ENCODE data around the gene DCDC2B.
A peak's percentile ranks its signal among the peaks of the same experiment; 100 is the strongest.
"Not testable (repeated sequence)": the region's sequence is repeated elsewhere in the genome, so short reads cannot be mapped to it uniquely, and the experiment has no call there.

Gene DCDC2B

DNA sequence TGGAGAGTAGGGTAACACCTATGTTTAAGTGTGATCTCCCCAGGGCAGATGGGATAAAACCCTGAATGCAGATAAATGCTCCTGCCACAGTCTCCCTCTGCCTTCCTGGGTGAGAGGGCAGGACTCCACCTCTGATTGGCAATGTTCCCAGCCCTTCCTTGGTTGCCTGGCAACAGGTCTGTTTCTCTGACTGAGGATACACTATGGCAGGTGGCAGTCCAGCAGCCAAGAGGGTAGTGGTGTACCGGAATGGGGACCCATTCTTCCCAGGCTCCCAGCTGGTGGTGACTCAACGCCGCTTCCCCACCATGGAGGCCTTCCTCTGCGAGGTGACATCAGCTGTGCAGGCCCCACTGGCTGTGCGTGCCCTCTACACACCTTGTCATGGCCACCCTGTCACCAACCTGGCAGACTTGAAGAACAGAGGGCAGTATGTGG lies at the start of gene DCDC2B:
Gene DCDC2B, plus strand, starts transcription at position 199 of the 438 bp plus-strand sequence. Its CDS starts 5 bp downstream, at position 204.
- H3K9me3 ChIP-seq (ENCODE audit: control insufficient read depth in 1 of 2, low read length in 2 of 2), result no peaks in the 10 kb centered on the region
- no peak within 1 kb of the TSS for H3K27ac ChIP-seq (ENCODE audit: low read depth, low read length)
- H3K9ac ChIP-seq (ENCODE audit: low read depth in 1 of 2, low read length in 2 of 2), result no peak within 1 kb of the TSS
- H3K27me3 ChIP-seq (ENCODE audit: control insufficient read depth in 1 of 2, insufficient read depth in 2 of 2, low read length in 2 of 2), result no peaks in the 10 kb centered on the region
- H3K36me3 ChIP-seq (ENCODE audit: control insufficient read depth in 1 of 2, insufficient read depth in 2 of 2, low read length in 2 of 2), result peaks cover 0 to 4% of the 10 kb centered on the region in 2 donors
- H3K4me1 ChIP-seq (ENCODE audit: control insufficient read depth in 1 of 2, insufficient read depth in 2 of 2, low read length in 2 of 2), result peaks cover 24 to 28% of the 10 kb centered on the region in 2 donors
- H3K4me3 ChIP-seq (ENCODE audit: low read depth in 1 of 2, low read length in 2 of 2), result peak within 1 kb of the TSS in 1 of 2 donors; percentile 18

- Histone ChIP-seq H3K9ac (ENCODE audit: low read depth in 1 of 2, low read length in 2 of 2) (no peak overlapping the region), H3K27ac (ENCODE audit: low read depth, low read length) (no peak overlapping the region), H3K36me3 (ENCODE audit: control insufficient read depth in 1 of 2, insufficient read depth in 2 of 2, low read length in 2 of 2) (peaks cover 48 to 86% of the 10 kb centered on the region in 2 donors), H3K4me1 (ENCODE audit: control insufficient read depth in 1 of 2, insufficient read depth in 2 of 2, low read length in 2 of 2) (no peaks in the 10 kb centered on the region), H3K9me3 (ENCODE audit: control insufficient read depth in 1 of 2, low read length in 2 of 2) (no peaks in the 10 kb centered on the region), H3K27me3 (ENCODE audit: control insufficient read depth in 1 of 2, insufficient read depth in 2 of 2, low read length in 2 of 2) (no peaks in the 10 kb centered on the region), H3K4me3 (ENCODE audit: low read depth in 1 of 2, low read length in 2 of 2) (no peak overlapping the region)
These were observed 49.7 kb upstream of the DCDC2B start for GRCh38 chr1:32159189-32159588.

- no peaks in the 10 kb centered on the region for H3K4me1 ChIP-seq (ENCODE audit: control insufficient read depth in 1 of 2, insufficient read depth in 2 of 2, low read length in 2 of 2)
- H3K9ac ChIP-seq (ENCODE audit: low read depth in 1 of 2, low read length in 2 of 2), result no peak overlapping the region
- H3K4me3 ChIP-seq (ENCODE audit: low read depth in 1 of 2, low read length in 2 of 2), result no peak overlapping the region
- no peaks in the 10 kb centered on the region for H3K27me3 ChIP-seq (ENCODE audit: control insufficient read depth in 1 of 2, insufficient read depth in 2 of 2, low read length in 2 of 2)
- H3K27ac ChIP-seq (ENCODE audit: low read depth, low read length), result no peak overlapping the region
- no peaks in the 10 kb centered on the region for H3K9me3 ChIP-seq (ENCODE audit: control insufficient read depth in 1 of 2, low read length in 2 of 2)
- peaks cover 44 to 81% of the 10 kb centered on the region in 2 donors for H3K36me3 ChIP-seq (ENCODE audit: control insufficient read depth in 1 of 2, insufficient read depth in 2 of 2, low read length in 2 of 2)
These were observed 45.5 kb upstream of the DCDC2B start for GRCh38 chr1:32163405-32163804.

DNA sequence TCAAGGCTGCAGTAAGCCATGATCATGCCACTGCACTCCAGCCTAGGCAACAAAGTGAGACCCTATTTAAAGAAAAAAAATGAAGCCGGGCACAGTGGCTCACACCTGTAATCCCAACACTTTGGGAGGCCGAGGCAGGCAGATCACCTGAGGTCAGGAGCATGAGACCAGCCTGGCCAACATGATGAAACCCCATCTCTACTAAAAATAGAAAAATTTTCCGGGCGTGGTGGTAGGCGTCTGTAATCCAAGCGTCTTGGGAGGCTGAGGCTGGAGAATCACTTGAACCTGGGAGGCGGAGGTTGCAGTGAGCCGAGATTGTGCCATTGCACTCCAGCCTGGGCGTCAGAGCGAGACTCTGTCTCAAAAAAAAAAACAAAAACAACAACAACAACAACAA lies 43.3 kb upstream of the DCDC2B start:
- H3K27me3 ChIP-seq (ENCODE audit: control insufficient read depth in 1 of 2, insufficient read depth in 2 of 2, low read length in 2 of 2); H3K27ac ChIP-seq (ENCODE audit: low read depth, low read length); H3K9ac ChIP-seq (ENCODE audit: low read depth in 1 of 2, low read length in 2 of 2); H3K4me1 ChIP-seq (ENCODE audit: control insufficient read depth in 1 of 2, insufficient read depth in 2 of 2, low read length in 2 of 2); H3K4me3 ChIP-seq (ENCODE audit: low read depth in 1 of 2, low read length in 2 of 2); H3K9me3 ChIP-seq (ENCODE audit: control insufficient read depth in 1 of 2, low read length in 2 of 2): not testable (repeated sequence)
- H3K36me3 ChIP-seq (ENCODE audit: control insufficient read depth in 1 of 2, insufficient read depth in 2 of 2, low read length in 2 of 2), result peaks cover 52 to 81% of the 10 kb centered on the region in 2 donors

DNA sequence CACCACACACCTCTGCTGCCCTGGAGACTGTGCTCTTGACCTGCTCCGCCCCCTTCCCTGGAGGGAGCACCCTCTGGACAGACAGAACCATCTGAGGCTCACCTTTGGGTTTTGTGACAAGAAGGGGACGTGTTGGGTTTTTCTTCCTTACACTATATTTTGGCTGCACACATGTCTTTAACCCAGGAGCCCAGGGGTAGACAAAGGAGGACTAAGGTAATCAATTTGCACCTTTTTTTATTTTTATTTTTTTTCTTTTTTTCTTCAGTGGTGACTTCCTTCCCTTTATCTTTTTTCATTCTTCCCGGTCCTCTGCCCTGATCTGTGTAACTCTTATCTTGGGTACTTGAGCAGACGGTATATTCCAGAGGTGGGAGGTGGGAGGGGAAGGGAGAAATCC lies 37.9 kb upstream of the DCDC2B start:
- no peak overlapping the region for H3K4me3 ChIP-seq (ENCODE audit: low read depth in 1 of 2, low read length in 2 of 2)
- no peak overlapping the region for H3K9ac ChIP-seq (ENCODE audit: low read depth in 1 of 2, low read length in 2 of 2)
- H3K4me1 ChIP-seq (ENCODE audit: control insufficient read depth in 1 of 2, insufficient read depth in 2 of 2, low read length in 2 of 2), result no peaks in the 10 kb centered on the region
- no peak overlapping the region for H3K27ac ChIP-seq (ENCODE audit: low read depth, low read length)
- no peaks in the 10 kb centered on the region for H3K27me3 ChIP-seq (ENCODE audit: control insufficient read depth in 1 of 2, insufficient read depth in 2 of 2, low read length in 2 of 2)
- H3K36me3 ChIP-seq (ENCODE audit: control insufficient read depth in 1 of 2, insufficient read depth in 2 of 2, low read length in 2 of 2), result peaks cover 38 to 59% of the 10 kb centered on the region in 2 donors
- no peaks in the 10 kb centered on the region for H3K9me3 ChIP-seq (ENCODE audit: control insufficient read depth in 1 of 2, low read length in 2 of 2)

DNA sequence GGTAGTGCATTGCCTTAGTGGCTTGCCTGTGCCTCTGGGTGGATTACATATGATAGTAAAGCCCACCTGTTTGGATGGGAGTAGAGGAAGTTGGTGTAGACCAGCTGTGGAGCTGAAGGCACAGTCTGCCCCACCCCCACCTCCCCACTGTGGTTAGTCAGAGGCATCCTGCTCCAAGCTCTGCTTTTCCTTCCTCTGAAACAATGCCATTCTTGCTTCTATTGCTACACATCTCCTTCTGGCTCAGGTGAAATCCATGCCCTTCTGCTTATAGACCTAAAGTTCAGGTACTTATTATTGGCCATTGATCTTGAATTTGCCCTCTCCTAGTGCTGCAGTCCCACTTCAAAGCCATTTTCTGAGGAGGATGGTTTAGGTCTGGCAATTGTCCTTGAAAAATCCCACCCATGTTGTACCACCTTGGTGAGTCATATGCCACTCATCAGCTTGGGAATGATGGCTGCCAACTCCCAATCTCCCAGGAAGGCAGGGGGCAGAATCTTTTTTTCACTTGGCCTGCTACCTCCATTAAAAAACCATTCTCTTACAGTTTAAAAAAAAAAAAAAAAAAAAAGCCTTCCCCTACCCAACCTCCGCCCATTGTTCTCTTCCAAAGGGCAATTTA lies 36.2 kb upstream of the DCDC2B start:
- Histone ChIP-seq H3K27me3 (ENCODE audit: control insufficient read depth in 1 of 2, insufficient read depth in 2 of 2, low read length in 2 of 2) (no peaks in the 10 kb centered on the region), H3K4me1 (ENCODE audit: control insufficient read depth in 1 of 2, insufficient read depth in 2 of 2, low read length in 2 of 2) (no peaks in the 10 kb centered on the region), H3K27ac (ENCODE audit: low read depth, low read length) (no peak overlapping the region), H3K4me3 (ENCODE audit: low read depth in 1 of 2, low read length in 2 of 2) (no peak overlapping the region), H3K9me3 (ENCODE audit: control insufficient read depth in 1 of 2, low read length in 2 of 2) (no peaks in the 10 kb centered on the region), H3K36me3 (ENCODE audit: control insufficient read depth in 1 of 2, insufficient read depth in 2 of 2, low read length in 2 of 2) (peaks cover 29 to 45% of the 10 kb centered on the region in 2 donors), H3K9ac (ENCODE audit: low read depth in 1 of 2, low read length in 2 of 2) (no peak overlapping the region)

DNA sequence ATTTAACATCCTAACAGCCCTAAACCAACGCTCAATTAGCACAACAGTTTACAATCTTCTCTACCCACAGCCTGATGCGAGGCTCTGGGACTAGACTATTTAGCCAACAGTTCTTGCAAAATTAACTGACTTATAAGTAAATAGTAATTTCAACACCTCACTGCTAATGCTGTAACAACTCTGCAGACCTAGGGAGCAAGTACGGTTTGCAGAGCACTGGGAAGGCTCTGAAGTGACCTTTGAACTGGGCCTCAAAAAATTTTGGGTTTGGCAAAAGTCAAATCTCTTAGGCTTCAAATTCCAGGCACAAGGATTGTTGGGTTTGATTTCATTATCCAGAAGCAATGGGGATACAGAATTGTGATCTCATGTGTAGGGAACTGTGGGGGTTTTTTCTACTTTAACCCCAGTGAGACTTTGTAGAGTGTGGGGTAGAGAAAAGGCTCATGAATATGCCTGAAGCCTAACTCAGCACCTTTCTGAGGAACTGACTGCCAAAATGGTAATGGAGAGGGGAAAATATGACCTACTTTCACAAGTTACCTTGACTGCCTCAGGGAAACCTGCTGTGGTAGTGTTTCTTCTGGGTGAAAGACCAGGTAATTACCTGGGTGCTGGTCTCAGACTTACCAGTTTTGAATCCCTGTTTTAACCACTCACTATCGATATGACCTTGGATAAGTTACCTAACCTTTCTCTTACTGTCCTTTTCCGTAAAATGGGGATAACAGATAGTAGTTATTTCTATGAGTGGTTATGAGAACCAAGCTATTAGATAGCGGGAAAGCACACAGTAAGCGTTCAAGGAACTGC lies 30.3 kb upstream of the DCDC2B start:
- H3K27me3 ChIP-seq (ENCODE audit: control insufficient read depth in 1 of 2, insufficient read depth in 2 of 2, low read length in 2 of 2), result no peaks in the 10 kb centered on the region
- peak overlapping the region; percentile 92 for H3K27ac ChIP-seq (ENCODE audit: low read depth, low read length)
- H3K9me3 ChIP-seq (ENCODE audit: control insufficient read depth in 1 of 2, low read length in 2 of 2), result no peaks in the 10 kb centered on the region
- peaks cover 0 to 5% of the 10 kb centered on the region in 2 donors for H3K36me3 ChIP-seq (ENCODE audit: control insufficient read depth in 1 of 2, insufficient read depth in 2 of 2, low read length in 2 of 2)
- H3K4me3 ChIP-seq (ENCODE audit: low read depth in 1 of 2, low read length in 2 of 2), result peak overlapping the region; percentile 73 to 78
- peaks cover 24 to 26% of the 10 kb centered on the region in 2 donors for H3K4me1 ChIP-seq (ENCODE audit: control insufficient read depth in 1 of 2, insufficient read depth in 2 of 2, low read length in 2 of 2)
- peak overlapping the region; percentile 67 to 89 for H3K9ac ChIP-seq (ENCODE audit: low read depth in 1 of 2, low read length in 2 of 2)

DNA sequence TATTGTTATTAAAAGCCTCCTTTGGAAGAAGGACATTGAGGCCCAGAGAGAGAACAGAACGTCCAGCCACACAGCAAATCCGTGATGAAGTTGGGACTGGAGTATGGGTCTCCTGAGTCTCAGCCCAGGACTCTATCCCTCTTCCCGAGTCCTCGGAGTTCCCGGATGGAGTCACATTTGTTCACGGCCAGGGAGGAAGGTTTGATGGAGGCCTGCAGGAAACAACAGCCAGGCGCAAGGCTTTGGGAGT lies 29.8 kb upstream of the DCDC2B start:
- peak overlapping the region; percentile 92 for H3K27ac ChIP-seq (ENCODE audit: low read depth, low read length)
- H3K27me3 ChIP-seq (ENCODE audit: control insufficient read depth in 1 of 2, insufficient read depth in 2 of 2, low read length in 2 of 2), result no peaks in the 10 kb centered on the region
- H3K36me3 ChIP-seq (ENCODE audit: control insufficient read depth in 1 of 2, insufficient read depth in 2 of 2, low read length in 2 of 2), result peaks cover 2 to 11% of the 10 kb centered on the region in 2 donors
- peak overlapping the region; percentile 67 to 89 for H3K9ac ChIP-seq (ENCODE audit: low read depth in 1 of 2, low read length in 2 of 2)
- peak overlapping the region; percentile 73 to 78 for H3K4me3 ChIP-seq (ENCODE audit: low read depth in 1 of 2, low read length in 2 of 2)
- H3K4me1 ChIP-seq (ENCODE audit: control insufficient read depth in 1 of 2, insufficient read depth in 2 of 2, low read length in 2 of 2), result peaks cover 24 to 26% of the 10 kb centered on the region in 2 donors
- no peaks in the 10 kb centered on the region for H3K9me3 ChIP-seq (ENCODE audit: control insufficient read depth in 1 of 2, low read length in 2 of 2)

GRCh38 chr1:32179443-32180185 lies 29.3 kb upstream of the DCDC2B start, which contains the start of gene TXLNA:
Gene TXLNA (plus strand): TSS chr1:32179675. CDS start chr1:32180346, 671 bp downstream.
- Histone ChIP-seq H3K9me3 (ENCODE audit: control insufficient read depth in 1 of 2, low read length in 2 of 2) (no peaks in the 10 kb centered on the region), H3K36me3 (ENCODE audit: control insufficient read depth in 1 of 2, insufficient read depth in 2 of 2, low read length in 2 of 2) (peaks cover 7 to 15% of the 10 kb centered on the region in 2 donors), H3K27ac (ENCODE audit: low read depth, low read length) (peak within 1 kb of the TSS; percentile 92), H3K27me3 (ENCODE audit: control insufficient read depth in 1 of 2, insufficient read depth in 2 of 2, low read length in 2 of 2) (no peaks in the 10 kb centered on the region), H3K9ac (ENCODE audit: low read depth in 1 of 2, low read length in 2 of 2) (peak within 1 kb of the TSS; percentile 83 to 89), H3K4me1 (ENCODE audit: control insufficient read depth in 1 of 2, insufficient read depth in 2 of 2, low read length in 2 of 2) (peaks cover 24 to 26% of the 10 kb centered on the region in 2 donors), H3K4me3 (ENCODE audit: low read depth in 1 of 2, low read length in 2 of 2) (peak within 1 kb of the TSS; percentile 73 to 78)

Measured in duodenal mucosa (tissue), 2 donors.